Measurements from ENCODE around the gene SPINDOC. TPM values are rescaled to one million over a fixed set of nuclear protein-coding genes. Genes with fewer than 3 reads are reported as not detected.
A peak's percentile ranks its signal among the peaks of the same experiment; 100 is the strongest.

The SPINDOC gene
- total RNA-seq, 1 experiment from 2014 or later: 50.9 TPM

- H3K9ac ChIP-seq (ENCODE audit: low read length): peak overlapping the region; percentile 72
- ChIA-PET CTCF (interaction anchor here (0.6 to 2.7 kb wide), 6 partner anchors 11 to 178 kb away, joined by 3 to 20 read pairs (median 4); no protein-coding TSS in a partner anchor), POLR2A (no interaction called here), RAD21 (ENCODE audit: low non-redundant PET in 1 of 2, low total read pairs in 2 of 2, uncharacterized antibody in 2 of 2, unreplicated experiment in 2 of 2) (interaction anchor here in 1 of 2 experiments (0.6 to 0.8 kb wide), 2 partner anchors 75 to 104 kb away, joined by 3 read pairs; no protein-coding TSS in a partner anchor)
- peaks cover 0 to 4% of the 10 kb centered on the region in 2 experiments; a peak in 1 of 4 replicates for H3K36me3 ChIP-seq (ENCODE audit: control insufficient read depth in 1 of 2, insufficient read depth in 2 of 2, low read length in 2 of 2)
- peak overlapping the region; percentile 90 for H3K27ac ChIP-seq (ENCODE audit: low read depth, low read length)
- TF ChIP-seq ZBTB33 (IDR thresholded peaks at IDR 0.05; ENCODE audit: extremely low read depth, insufficient replicate concordance, low read length): no peak
- peak; percentile 31; the same call in 1 of the 2 replicates for TF ChIP-seq SP1 (IDR thresholded peaks at IDR 0.05; ENCODE audit: low read depth)
- TF ChIP-seq, protein P1, sequence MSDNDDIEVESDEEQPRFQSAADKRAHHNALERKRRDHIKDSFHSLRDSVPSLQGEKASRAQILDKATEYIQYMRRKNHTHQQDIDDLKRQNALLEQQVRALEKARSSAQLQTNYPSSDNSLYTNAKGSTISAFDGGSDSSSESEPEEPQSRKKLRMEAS (IDR thresholded peaks at IDR 0.05): 0 out of 2 replicates have a peak, but pooled peaks have one; percentile 20
- peaks cover 21% of the 10 kb centered on the region for H3K79me2 ChIP-seq (ENCODE audit: insufficient read depth, low read length)
- no peaks in the 10 kb centered on the region for H3K9me2 ChIP-seq (ENCODE audit: insufficient read depth)
- peak overlapping the region; percentile 97 for H3K4me2 ChIP-seq (ENCODE audit: low read length)
- ATAC-seq (peak; percentile 44), DNase-seq (ENCODE audit: low read depth, low spot score) (peak; percentile 38)
- H4K20me1 ChIP-seq (ENCODE audit: insufficient read depth): peaks cover 9% of the 10 kb centered on the region; the same call in 1 of the 2 replicates
- H3K27me3 ChIP-seq (ENCODE audit: insufficient read depth, low read length): no peaks in the 10 kb centered on the region
- intact Hi-C loops (cut with micrococcal nuclease): loop anchor here (2.0 to 5.0 kb wide), 3 partner anchors 69 to 380 kb away; no protein-coding TSS in a partner anchor
- H3K9me3 ChIP-seq (ENCODE audit: control insufficient read depth in 1 of 2, insufficient read depth in 1 of 2, low read depth in 1 of 2, low read length in 2 of 2): no peaks in the 10 kb centered on the region
- peak overlapping the region; percentile 78 to 88 for H3K4me3 ChIP-seq (replicated peaks in 1 of 2; ENCODE audit: low read depth in 1 of 2, low read length in 2 of 2)
- peaks cover 14 to 29% of the 10 kb centered on the region in 2 experiments for H3K4me1 ChIP-seq (ENCODE audit: control insufficient read depth in 1 of 2, insufficient read depth in 2 of 2, low read length in 2 of 2)
- BruUV-seq (replicated peaks): no TSS peak
- no peak overlapping the region for H2AFZ ChIP-seq (ENCODE audit: low read depth, low read length, poor library complexity, severe bottlenecking)
Observed at GRCh38 chr11:63767565-63768236, 45.6 kb upstream of the SPINDOC start.
